Psoas muscle (tissue), 8 donors: ENCODE measurements around the gene CFDP1. TPM values are rescaled to one million over a fixed set of nuclear protein-coding genes. Genes with fewer than 3 reads are reported as not detected.

Source experiments
- ATAC-seq, 4 donors: fragments of 200-7000 bp; cut with Tn5 transposase; one replicate each; pipeline ENCODE4 v1.9.1; 2020; ENCODE audit warnings: moderate library complexity in 3 of 4, mild to moderate bottlenecking in 2 of 4
- DNase-seq, 2 donors: peaks; one replicate each; pipeline ENCODE4 v3.0.0-alpha.2; 2020
- H3K27ac ChIP-seq: fragments of 200-600 bp; one replicate; pipeline ENCODE4 v1.8.0; 2022
- H3K27me3 ChIP-seq, 3 donors: fragments of 200-600 bp in 1 of 3; one replicate each; pipeline versions ENCODE4 v1.6.1 to v1.8.0; 2013 to 2022; ENCODE audit warnings: low read length in 2 of 3, mild to moderate bottlenecking in 2 of 3, moderate library complexity in 1 of 3; ENCODE audit not compliant: insufficient read depth in 3 of 3
- H3K36me3 ChIP-seq, 2 donors: fragments of 200-600 bp in 1 of 2; one replicate each; pipeline versions ENCODE4 v1.6.1 to v1.8.0; 2013 to 2022; ENCODE audit warnings: low read depth in 1 of 2, mild to moderate bottlenecking in 1 of 2, moderate library complexity in 1 of 2; ENCODE audit not compliant: insufficient read depth in 1 of 2
- H3K4me1 ChIP-seq: fragments of 200-600 bp; one replicate; pipeline ENCODE4 v1.8.0; 2022
- H3K4me3 ChIP-seq: fragments of 200-600 bp; one replicate; pipeline ENCODE4 v1.8.0; 2022; ENCODE audit warnings: mild to moderate bottlenecking
- H3K9me3 ChIP-seq: fragments of 200-600 bp; one replicate; pipeline ENCODE4 v1.8.0; 2022
- CTCF ChIP-seq: fragments of 200-600 bp; IDR thresholded peaks from one replicate; pipeline ENCODE4 v1.8.0; 2022; ENCODE audit warnings: antibody characterized with exemption
- WGBS, 3 donors: extraction: QIAGEN DNeasy Blood & Tissue Kit; methylation state at CpG; one replicate each; pipeline versions ENCODE4 v1.1.6 to v1.1.7; 2013; 5-methylcytosine and 5-hydroxymethylcytosine counted together
- intact Hi-C, 2 donors: fragments of 100-400 bp; cut with DNase I; formaldehyde crosslinking; loops; one replicate each; pipeline versions ENCODE4 v1.11.0 to v1.14.2; 2022
- polyA plus RNA-seq, 3 donors: library from polyadenylated mRNA; stranded (reverse); fragments of 200-250 nt; gene quantifications; one replicate each; pipeline ENCODE4 v1.2.3, GENCODE V29; 2013
- total RNA-seq, 4 donors: library from RNA; stranded (reverse); fragmentation: NEBNext Ultra II Directional in 2 of 4; extraction: Animal tissue kit (Norgen Biotek cat#: 25700) in 2 of 4; gene quantifications; one replicate each; pipeline versions ENCODE4 v1.2.1 to v1.2.4, GENCODE V29; 2021 to 2023
- donor health status: healthy with polysubstance abuse.
- donor health status: DM: no; HTN: no; CAD: no; lungs with moderate emphysema.
- donor health status: Bipolar disorder and iron deficiency.
- donor health status: healthy.
- donor health status: DM: yes; HTN: yes; CAD: no.
- donor health status: DM: no; HTN: no; CAD: no.
- donor health status: DM: no; HTN: no; CAD: no.
- donor health status: DM: yes; HTN: yes; CAD: no.

The CFDP1 gene
- total and polyA plus RNA-seq, 7 donors, result 16.6 to 78.2 (median 21.9) TPM

GRCh38 chr16:75292691-75293090 is 140.6 kb downstream of the CFDP1 start:
- Histone ChIP-seq H3K4me3 (no peak overlapping the region), H3K36me3 (peaks cover 0 to 41% of the 10 kb centered on the region in 2 donors), H3K27me3 (no peaks in the 10 kb centered on the region), H3K9me3 (no peaks in the 10 kb centered on the region), H3K4me1 (peaks cover 12% of the 10 kb centered on the region), H3K27ac (no peak overlapping the region)
- no peak for DNase-seq
- WGBS, 3 donors, result 79 to 91% (median 86%) methylated on average over 3 of the region's 3 CpGs
- no peak for TF ChIP-seq CTCF
- intact Hi-C loops, result no loop called here
- ATAC-seq, result no peak

- peaks cover 0 to 31% of the 10 kb centered on the region in 2 donors for H3K36me3 ChIP-seq
- DNase-seq (no peak), ATAC-seq (peak in 3 of 4 donors; percentile 40 to 61 (median 47))
- intact Hi-C loops, result no loop called here
- H3K27ac ChIP-seq, result peak overlapping the region; percentile 20
- no peaks in the 10 kb centered on the region for H3K9me3 ChIP-seq
- H3K4me3 ChIP-seq, result no peak overlapping the region
- no peak for TF ChIP-seq CTCF
- H3K4me1 ChIP-seq, result peaks cover 6% of the 10 kb centered on the region
- no peaks in the 10 kb centered on the region for H3K27me3 ChIP-seq
Observed at GRCh38 chr16:75289189-75289588, 144.1 kb downstream of the CFDP1 start.

GRCh38 chr16:75288596-75289120 is 144.6 kb downstream of the CFDP1 start:
- no peak for DNase-seq
- ATAC-seq, result no peak
- intact Hi-C loops, result no loop called here
- Histone ChIP-seq H3K36me3 (peaks cover 0 to 26% of the 10 kb centered on the region in 2 donors), H3K27me3 (no peaks in the 10 kb centered on the region), H3K9me3 (no peaks in the 10 kb centered on the region), H3K4me3 (no peak overlapping the region), H3K27ac (peak overlapping the region; percentile 20), H3K4me1 (peaks cover 6% of the 10 kb centered on the region)
- TF ChIP-seq CTCF, result no peak
- 79 to 87% (median 80%) methylated on average over 10 of the region's 10 CpGs for WGBS, 3 donors

- ATAC-seq, result no peak
- 78 to 82% (median 80%) methylated on average over 7 of the region's 7 CpGs for WGBS, 3 donors
- Histone ChIP-seq H3K4me1 (peaks cover 6% of the 10 kb centered on the region), H3K4me3 (no peak overlapping the region), H3K9me3 (no peaks in the 10 kb centered on the region), H3K27ac (no peak overlapping the region), H3K36me3 (peaks cover 0 to 21% of the 10 kb centered on the region in 2 donors), H3K27me3 (no peaks in the 10 kb centered on the region)
- no peak for DNase-seq
- intact Hi-C loops, result no loop called here
- no peak for TF ChIP-seq CTCF
Observed at GRCh38 chr16:75288181-75288580, 145.1 kb downstream of the CFDP1 start.

GRCh38 chr16:75287708-75288107 is 145.6 kb downstream of the CFDP1 start:
- no peak for DNase-seq
- WGBS, 3 donors, result 90 to 94% (median 92%) methylated on average over 5 of the region's 5 CpGs
- intact Hi-C loops, result no loop called here
- Histone ChIP-seq H3K27ac (no peak overlapping the region), H3K4me3 (no peak overlapping the region), H3K36me3 (peaks cover 0 to 16% of the 10 kb centered on the region in 2 donors), H3K4me1 (peaks cover 6% of the 10 kb centered on the region), H3K9me3 (no peaks in the 10 kb centered on the region), H3K27me3 (no peaks in the 10 kb centered on the region)
- TF ChIP-seq CTCF, result no peak
- ATAC-seq, result no peak
